8988T (cell line): Measurements from ENCODE around the gene KIAA1549.
"Not testable (repeated sequence)": the region's sequence is repeated elsewhere in the genome, so short reads cannot be mapped to it uniquely, and the experiment has no call there.

Experiments used
- DNase-seq: peaks from one replicate; pipeline ENCODE4 v3.0.0; 2011

The KIAA1549 gene

GRCh38 chr7:138940602-138941001, 40.6 kb downstream of the KIAA1549 start:
- DNase-seq: not testable (repeated sequence)

- DNase-seq: no peak
Observed at GRCh38 chr7:138937484-138937883, 43.7 kb downstream of the KIAA1549 start.

GRCh38 chr7:138935465-138936011, 45.7 kb downstream of the KIAA1549 start:
- peak; percentile 56 for DNase-seq

GRCh38 chr7:138934861-138935260, 46.3 kb downstream of the KIAA1549 start:
- no peak for DNase-seq

GRCh38 chr7:138934367-138934766, 46.8 kb downstream of the KIAA1549 start:
- no peak for DNase-seq

- DNase-seq: no peak
Observed at GRCh38 chr7:138932870-138933269, 48.3 kb downstream of the KIAA1549 start.

- no peak for DNase-seq
Observed at GRCh38 chr7:138932427-138932826, 48.8 kb downstream of the KIAA1549 start.

GRCh38 chr7:138929969-138930368, 51.2 kb downstream of the KIAA1549 start:
- DNase-seq: no peak

GRCh38 chr7:138926241-138926612, 55.0 kb downstream of the KIAA1549 start:
- no peak for DNase-seq

- no peak for DNase-seq
Observed at GRCh38 chr7:138924501-138925225, 56.5 kb downstream of the KIAA1549 start.

- DNase-seq: no peak
Observed at GRCh38 chr7:138921277-138921676, 59.9 kb downstream of the KIAA1549 start.

- no peak for DNase-seq
Observed at GRCh38 chr7:138919911-138920310, 61.3 kb downstream of the KIAA1549 start.

GRCh38 chr7:138919216-138919615, 62.0 kb downstream of the KIAA1549 start:
- DNase-seq: no peak

GRCh38 chr7:138918756-138919155, 62.4 kb downstream of the KIAA1549 start:
- DNase-seq: no peak

GRCh38 chr7:138918176-138918575, 63.0 kb downstream of the KIAA1549 start:
- DNase-seq: no peak

GRCh38 chr7:138917771-138918170, 63.4 kb downstream of the KIAA1549 start:
- no peak for DNase-seq

GRCh38 chr7:138916731-138917130, 64.5 kb downstream of the KIAA1549 start:
- DNase-seq: no peak

- DNase-seq: no peak
Observed at GRCh38 chr7:138916275-138916674, 64.9 kb downstream of the KIAA1549 start.

GRCh38 chr7:138913783-138914182, 67.4 kb downstream of the KIAA1549 start:
- no peak for DNase-seq

GRCh38 chr7:138911007-138911406, 70.2 kb downstream of the KIAA1549 start:
- DNase-seq: no peak

GRCh38 chr7:138907850-138908249, 73.3 kb downstream of the KIAA1549 start:
- DNase-seq: no peak

- no peak for DNase-seq
Observed at GRCh38 chr7:138907201-138907847, 73.9 kb downstream of the KIAA1549 start.

GRCh38 chr7:138903859-138904435, 77.2 kb downstream of the KIAA1549 start:
- no peak for DNase-seq
